HG02870 (cell line): ENCODE measurements around the gene PDGFRA.

Experiments
- ATAC-seq: cut with Tn5 transposase; IDR thresholded peaks from one replicate; pipeline ENCODE4 v1.9.1; 2021; ENCODE audit warnings: mild to moderate bottlenecking, moderate library complexity; ENCODE audit not compliant: unreplicated experiment

PDGFRA gene

GRCh38 chr4:54254915-54255246 lies 25.8 kb downstream of the PDGFRA start:
- ATAC-seq, result no peak

DNA sequence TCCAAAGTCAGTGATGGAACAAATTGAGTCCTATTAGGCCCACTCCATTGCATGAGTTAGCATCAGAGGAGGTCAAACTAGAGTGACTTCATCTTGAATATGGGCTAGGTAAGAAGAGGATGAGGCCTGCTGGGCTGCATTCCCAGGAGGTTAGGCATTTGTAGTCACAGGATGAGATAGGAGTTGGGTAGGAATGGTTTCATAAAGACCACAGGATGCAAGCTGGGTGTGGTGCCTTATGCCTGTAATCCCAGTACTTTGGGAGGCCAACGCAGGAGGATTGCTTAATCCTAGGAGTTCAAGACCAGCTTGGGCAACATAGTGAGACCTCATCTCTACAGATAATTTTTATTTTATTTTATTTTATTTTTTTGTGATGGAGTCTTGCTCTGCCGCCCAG lies 26.8 kb downstream of the PDGFRA start:
- no peak for ATAC-seq

- no peak for ATAC-seq
These were observed 27.7 kb downstream of the PDGFRA start for GRCh38 chr4:54256491-54257486.

GRCh38 chr4:54265366-54265765 lies 36.3 kb downstream of the PDGFRA start:
- no peak for ATAC-seq

- no peak for ATAC-seq
These were observed 39.1 kb downstream of the PDGFRA start for GRCh38 chr4:54268151-54268550.

DNA sequence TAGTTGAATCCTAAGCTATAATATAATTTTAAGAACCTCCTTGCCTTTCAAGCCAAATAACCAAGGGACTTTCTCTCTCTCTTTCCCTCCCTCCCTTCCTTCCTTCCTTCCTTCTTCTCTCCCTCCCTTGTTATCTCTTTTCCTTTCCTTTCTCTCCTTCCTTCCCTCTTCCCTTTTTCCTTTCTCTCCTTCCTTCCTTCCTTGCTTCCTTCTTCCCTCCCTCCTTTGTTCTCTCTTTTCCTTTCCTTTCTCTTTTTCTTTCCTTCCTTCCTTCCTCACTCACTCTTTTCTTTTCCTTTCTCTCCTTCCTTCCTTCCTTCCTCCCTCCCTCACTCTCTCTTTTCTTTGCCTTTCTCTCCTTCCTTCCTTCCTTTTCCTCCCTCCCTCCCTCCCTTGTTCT lies 42.4 kb downstream of the PDGFRA start:
- ATAC-seq, result no peak

- no peak for ATAC-seq
These were observed 43.0 kb downstream of the PDGFRA start for GRCh38 chr4:54272051-54272450.

DNA sequence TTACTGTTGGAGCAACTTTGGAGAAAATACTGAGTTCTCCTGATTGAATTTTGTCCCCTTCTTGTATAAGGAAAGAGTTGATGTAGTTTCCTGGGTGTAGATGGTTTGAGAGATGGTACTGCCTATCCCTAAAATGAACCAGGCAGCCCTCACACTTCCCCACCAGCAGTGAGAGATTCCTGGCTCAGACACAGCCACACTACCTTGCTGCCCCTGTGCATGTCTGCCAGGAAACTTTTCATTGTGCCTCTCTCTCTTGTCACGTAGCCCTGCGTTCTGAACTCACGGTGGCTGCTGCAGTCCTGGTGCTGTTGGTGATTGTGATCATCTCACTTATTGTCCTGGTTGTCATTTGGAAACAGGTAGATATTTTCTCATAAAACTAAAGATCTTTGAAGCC lies 45.2 kb downstream of the PDGFRA start:
- no peak for ATAC-seq

DNA sequence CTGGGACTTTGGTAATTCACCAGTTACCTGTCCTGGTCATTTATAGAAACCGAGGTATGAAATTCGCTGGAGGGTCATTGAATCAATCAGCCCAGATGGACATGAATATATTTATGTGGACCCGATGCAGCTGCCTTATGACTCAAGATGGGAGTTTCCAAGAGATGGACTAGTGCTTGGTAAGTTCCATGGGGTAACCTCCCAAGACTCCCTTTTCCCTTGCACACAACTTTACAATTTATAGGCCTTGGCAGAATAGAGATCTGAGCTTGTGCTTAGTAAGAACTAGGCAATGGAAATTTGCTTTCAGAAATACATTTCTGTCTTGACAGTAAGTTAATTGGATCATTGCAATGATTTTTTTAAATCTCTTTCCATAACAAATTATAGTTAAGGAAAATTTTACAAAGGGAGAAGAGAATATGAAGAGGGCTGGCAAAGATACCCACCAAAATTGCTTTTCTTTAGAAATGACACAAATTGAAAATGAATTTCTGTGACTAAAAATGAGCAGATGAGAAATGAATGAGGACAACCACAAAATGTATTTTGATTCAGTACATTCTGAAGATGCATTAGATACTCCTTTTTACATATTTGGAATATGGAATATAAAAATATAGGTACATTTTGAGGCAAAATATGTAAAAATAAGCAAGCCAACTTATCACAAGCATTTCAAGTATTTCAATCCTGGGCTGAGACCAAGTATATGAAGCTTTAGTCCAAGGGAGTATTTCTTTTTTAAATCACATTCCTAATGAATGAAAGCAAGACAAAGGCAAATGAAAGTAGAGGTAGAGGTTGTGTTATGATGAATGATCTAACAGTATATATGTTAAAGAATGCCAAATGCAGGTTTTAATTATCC lies 45.9 kb downstream of the PDGFRA start:
- no peak for ATAC-seq

DNA sequence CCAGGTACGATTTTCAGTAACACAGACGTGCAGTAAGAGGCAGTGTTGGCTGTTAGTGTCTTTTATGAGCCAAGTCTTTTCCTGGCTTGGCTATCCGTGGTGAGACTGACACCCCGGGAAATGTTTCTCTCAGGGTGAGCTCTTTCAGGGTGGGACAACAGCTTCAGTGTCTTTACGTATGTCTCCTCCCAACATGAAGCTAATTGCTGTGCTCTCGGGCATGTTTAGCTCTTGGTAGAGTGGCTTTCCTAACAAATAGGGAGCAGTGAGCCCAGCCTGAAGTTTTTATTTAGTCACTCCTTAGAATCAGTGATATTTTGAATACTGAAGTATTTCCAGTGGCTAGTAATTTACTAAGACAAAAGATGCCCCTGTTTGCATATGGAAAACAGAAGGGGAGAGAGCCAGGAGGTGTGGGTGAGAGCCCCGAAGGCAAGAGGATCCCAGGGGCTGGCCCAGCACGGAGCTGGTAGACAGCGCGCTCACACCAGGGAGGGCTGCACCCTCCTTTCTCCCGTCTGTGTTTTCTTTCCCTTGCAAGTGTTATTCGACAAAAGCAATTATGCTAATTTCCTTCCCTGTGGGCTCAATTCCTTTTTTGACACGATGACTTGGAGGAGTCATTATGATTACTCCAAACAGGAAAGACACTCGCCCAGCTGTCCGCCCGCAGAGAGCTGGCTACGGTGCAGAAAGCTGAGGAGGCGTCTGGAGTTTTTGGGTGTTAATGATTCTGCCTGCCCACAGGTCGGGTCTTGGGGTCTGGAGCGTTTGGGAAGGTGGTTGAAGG lies 47.7 kb downstream of the PDGFRA start:
- no peak for ATAC-seq

- peak; percentile 76 for ATAC-seq
These were observed 48.6 kb downstream of the PDGFRA start for GRCh38 chr4:54277691-54278090.

GRCh38 chr4:54278216-54278615 lies 49.1 kb downstream of the PDGFRA start:
- no peak for ATAC-seq

DNA sequence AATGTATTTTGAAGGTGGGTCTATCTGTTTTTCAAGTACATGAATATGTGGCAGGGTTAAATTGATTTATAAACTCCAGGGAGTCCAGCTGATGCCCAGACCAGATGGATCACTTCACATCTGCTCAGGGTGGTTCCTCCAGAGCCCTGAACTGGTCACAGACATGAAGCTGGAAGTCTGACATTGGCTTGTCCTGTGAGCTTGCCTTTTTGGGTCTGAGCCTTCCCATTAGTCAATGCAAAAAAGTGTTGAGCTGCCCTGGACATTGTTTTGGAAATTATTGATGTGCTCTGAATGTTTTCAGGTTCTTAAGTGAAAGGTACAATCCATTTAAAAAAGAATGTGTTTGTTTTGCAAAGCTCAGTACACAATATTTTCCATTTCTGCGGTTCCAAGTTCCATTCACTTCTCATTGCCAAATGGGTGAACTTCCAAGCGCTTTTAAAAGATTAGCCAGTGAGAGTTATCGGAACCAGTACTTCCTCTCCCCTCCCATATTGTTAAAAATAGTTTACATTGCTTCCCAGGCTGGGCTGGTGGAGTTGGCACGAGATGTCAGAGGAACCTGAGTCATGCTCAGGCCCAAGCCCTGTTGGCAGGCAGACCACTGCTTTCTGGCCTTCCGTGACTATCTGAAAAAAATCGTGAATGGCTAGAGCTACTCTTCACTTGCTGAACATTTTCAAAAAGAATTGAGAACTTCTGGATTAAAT lies 52.1 kb downstream of the PDGFRA start:
- ATAC-seq, result no peak

GRCh38 chr4:54282837-54283236 lies 53.7 kb downstream of the PDGFRA start:
- ATAC-seq, result no peak

- ATAC-seq, result no peak
These were observed 60.2 kb downstream of the PDGFRA start for GRCh38 chr4:54289316-54289715.

DNA sequence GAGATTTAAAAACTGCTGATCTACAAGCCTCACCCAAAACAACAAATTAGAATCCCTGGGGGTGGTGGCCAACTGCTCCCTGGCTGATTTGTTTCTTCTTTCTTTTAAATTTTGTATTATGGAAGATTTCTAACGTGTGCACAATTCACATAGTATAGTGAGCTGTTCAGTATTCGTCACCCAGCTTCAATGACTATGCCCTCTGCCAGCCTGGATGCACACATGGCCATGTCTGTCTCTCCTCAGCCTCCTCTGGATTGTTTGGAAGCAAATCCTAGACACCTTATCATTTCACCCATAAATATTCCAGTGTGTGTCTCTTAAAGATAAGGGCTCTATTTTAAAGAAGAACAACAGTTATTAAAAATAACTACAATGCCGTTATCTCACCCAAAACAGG lies 61.9 kb downstream of the PDGFRA start:
- ATAC-seq, result no peak

DNA sequence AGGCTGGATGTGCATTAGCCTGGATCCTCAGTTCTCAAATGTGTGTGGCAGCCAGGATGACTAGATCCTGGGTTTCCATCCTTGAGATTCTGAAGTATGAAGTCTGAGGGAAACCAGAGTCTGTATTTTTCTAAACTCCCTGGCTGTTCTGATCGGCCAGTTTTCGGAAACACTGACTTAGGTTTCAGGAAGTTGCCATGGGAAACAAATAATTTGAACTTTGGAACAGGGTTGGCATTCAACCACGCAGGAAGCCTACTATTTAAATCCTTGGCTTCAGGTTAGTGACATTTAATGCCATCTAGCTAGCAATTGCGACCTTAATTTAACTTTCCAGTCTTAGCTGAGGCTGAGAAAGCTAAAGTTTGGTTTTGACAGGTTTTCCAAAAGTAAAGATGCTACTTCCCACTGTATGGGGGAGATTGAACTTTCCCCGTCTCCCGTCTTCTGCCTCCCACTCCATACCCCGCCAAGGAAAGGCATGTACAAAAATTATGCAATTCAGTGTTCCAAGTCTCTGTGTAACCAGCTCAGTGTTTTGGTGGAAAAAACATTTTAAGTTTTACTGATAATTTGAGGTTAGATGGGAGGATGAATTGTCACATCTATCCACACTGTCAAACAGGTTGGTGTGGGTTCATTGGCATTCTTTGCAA lies 67.6 kb downstream of the PDGFRA start:
- ATAC-seq, result no peak

- no peak for ATAC-seq
These were observed 79.0 kb downstream of the PDGFRA start for GRCh38 chr4:54308110-54308509.

- ATAC-seq, result peak; percentile 97
These were observed 86.8 kb downstream of the PDGFRA start for GRCh38 chr4:54315561-54316538.
